GM12891 (cell line): ENCODE results near the gene TRMT2B.
A peak's percentile ranks its signal among the peaks of the same experiment; 100 is the strongest.
"Not testable (repeated sequence)": the region's sequence is repeated elsewhere in the genome, so short reads cannot be mapped to it uniquely, and the experiment has no call there.

Experiments used
- DNase-seq: peaks from one replicate; pipeline ENCODE4 v3.0.0; 2011; ENCODE audit warnings: low spot score; ENCODE audit not compliant: insufficient read length
- FAIRE-seq: peaks from 2 replicates; lab custom pipeline; 2011; peaks lifted over from hg19 to GRCh38; lab: Jason Lieb, UNC
- PAX5 ChIP-seq: IDR thresholded peaks from 2 replicates; pipeline ENCODE4 v1.6.1; 2011; ENCODE audit warnings: low read length, moderate library complexity, mild to moderate bottlenecking; ENCODE audit not compliant: insufficient read depth, severe bottlenecking
- POLR2A ChIP-seq: IDR thresholded peaks from 2 replicates; pipeline ENCODE4 v1.6.1; 2011; ENCODE audit warnings: low read depth, low read length, control low read depth
- POLR2AphosphoS5 ChIP-seq: IDR thresholded peaks from 2 replicates; pipeline ENCODE4 v1.6.1; 2011; ENCODE audit warnings: low read depth, low read length, control low read depth
- POU2F2 ChIP-seq: IDR thresholded peaks from 2 replicates; pipeline ENCODE4 v1.6.1; 2011; ENCODE audit warnings: low read depth, mild to moderate bottlenecking, control low read depth, low read length, moderate library complexity
- SPI1 ChIP-seq: IDR thresholded peaks from 2 replicates; pipeline ENCODE4 v1.6.1; 2011; ENCODE audit warnings: low read depth, low read length, control low read depth
- TAF1 ChIP-seq: IDR thresholded peaks from 2 replicates; pipeline ENCODE4 v1.6.1; 2011; ENCODE audit warnings: low read depth, low read length, control low read depth

TRMT2B gene

GRCh38 chrX:101071582-101071981, 19.7 kb upstream of the TRMT2B start:
- no peak for TF ChIP-seq PAX5
- no peak for TF ChIP-seq POU2F2
- TF ChIP-seq POLR2A, result no peak
- TF ChIP-seq TAF1, result no peak
- TF ChIP-seq POLR2AphosphoS5, result no peak
- no peak for TF ChIP-seq SPI1
- FAIRE-seq (no peak), DNase-seq (no peak)

GRCh38 chrX:101062176-101062575, 10.3 kb upstream of the TRMT2B start:
- FAIRE-seq, result no peak
- no peak for TF ChIP-seq POLR2A
- no peak for TF ChIP-seq TAF1
- TF ChIP-seq POU2F2, result no peak
- no peak for TF ChIP-seq PAX5
- no peak for TF ChIP-seq POLR2AphosphoS5
- no peak for TF ChIP-seq SPI1
- no peak for DNase-seq

GRCh38 chrX:101057093-101057714, 5.3 kb upstream of the TRMT2B start:
- FAIRE-seq (peak; percentile 72), DNase-seq (peak; percentile 25)
- TF ChIP-seq POU2F2 (no peak), PAX5 (no peak), TAF1 (no peak), SPI1 (peak; percentile 94), POLR2AphosphoS5 (no peak)

GRCh38 chrX:101056551-101056950, 4.6 kb upstream of the TRMT2B start:
- not testable (repeated sequence) for DNase-seq, FAIRE-seq

GRCh38 chrX:101051153-101051548, 760 bp downstream of the TRMT2B start:
- TF ChIP-seq TAF1, result no peak
- no peak for TF ChIP-seq PAX5
- no peak for TF ChIP-seq POLR2AphosphoS5
- TF ChIP-seq POLR2A, result no peak
- no peak for TF ChIP-seq SPI1
- no peak for TF ChIP-seq POU2F2
- FAIRE-seq (no peak), DNase-seq (no peak)

- FAIRE-seq, result no peak
- no peak for DNase-seq
- TF ChIP-seq POU2F2, result no peak
- TF ChIP-seq PAX5, result no peak
- no peak for TF ChIP-seq POLR2A
- TF ChIP-seq POLR2AphosphoS5, result no peak
Measured at GRCh38 chrX:101040197-101040596, 11.7 kb downstream of the TRMT2B start.

GRCh38 chrX:101037231-101037630, 14.7 kb downstream of the TRMT2B start:
- no peak for DNase-seq
- TF ChIP-seq POLR2AphosphoS5 (no peak), TAF1 (no peak), SPI1 (no peak)
- no peak for FAIRE-seq

- no peak for DNase-seq
- TF ChIP-seq POLR2AphosphoS5, result no peak
- TF ChIP-seq POU2F2, result no peak
- no peak for TF ChIP-seq POLR2A
- no peak for TF ChIP-seq TAF1
- TF ChIP-seq PAX5, result no peak
- no peak for TF ChIP-seq SPI1
- FAIRE-seq, result no peak
Measured at GRCh38 chrX:101029665-101030064, 22.2 kb downstream of the TRMT2B start.

- no peak for TF ChIP-seq POLR2AphosphoS5
- no peak for TF ChIP-seq SPI1
- TF ChIP-seq POU2F2, result no peak
- TF ChIP-seq POLR2A, result no peak
- TF ChIP-seq TAF1, result no peak
- TF ChIP-seq PAX5, result no peak
- FAIRE-seq (no peak), DNase-seq (no peak)
Measured at GRCh38 chrX:101028562-101028961, 23.3 kb downstream of the TRMT2B start.

GRCh38 chrX:101025126-101025525, 26.8 kb downstream of the TRMT2B start:
- no peak for TF ChIP-seq POU2F2
- FAIRE-seq (no peak), DNase-seq (no peak)

GRCh38 chrX:101022020-101022419, 29.9 kb downstream of the TRMT2B start:
- FAIRE-seq (no peak), DNase-seq (no peak)
- TF ChIP-seq TAF1 (no peak), POLR2A (no peak), SPI1 (no peak), POU2F2 (no peak), POLR2AphosphoS5 (no peak), PAX5 (no peak)

- not testable (repeated sequence) for DNase-seq, FAIRE-seq
Measured at GRCh38 chrX:101012031-101012430, 39.9 kb downstream of the TRMT2B start.
